HepG2 (cell line): ENCODE results near the gene CKB. TPM values are rescaled to one million over a fixed set of nuclear protein-coding genes. Genes with fewer than 3 reads are reported as not detected.

ENCODE experiments used
- AGO1 ChIP-seq: fragments of 200-400 bp; formaldehyde crosslinking; IDR thresholded peaks from 2 replicates; pipeline ENCODE4 v1.6.1; 2017; ENCODE audit warnings: mild to moderate bottlenecking, low read depth, low read length, moderate library complexity; ENCODE audit not compliant: poor library complexity, severe bottlenecking
- CBX1 ChIP-seq: IDR thresholded peaks from one replicate; pipeline ENCODE4 v1.6.1; 2016; ENCODE audit warnings: antibody characterized with exemption, low read depth
- CHD2 ChIP-seq: IDR thresholded peaks from 2 replicates; pipeline ENCODE4 v1.6.1; 2011; ENCODE audit warnings: low read depth, low read length, improper control_type of control experiment
- DMAP1 ChIP-seq: IDR thresholded peaks from 2 replicates; pipeline ENCODE4 v1.6.1; 2016
- ETV5 ChIP-seq: IDR thresholded peaks from 2 replicates; pipeline ENCODE4 v1.6.1; 2018; ENCODE audit warnings: missing biosample characterization, missing genetic modification reagents, inconsistent platforms, borderline replicate concordance
- GATA4 ChIP-seq: sonication (generic); IDR thresholded peaks from 2 replicates; pipeline ENCODE4 v1.6.1; 2016; ENCODE audit warnings: antibody characterized with exemption, low read depth, borderline replicate concordance
- GLI4 ChIP-seq: sonication (generic); formaldehyde crosslinking; IDR thresholded peaks from 2 replicates; pipeline ENCODE4 v1.5.1; 2020; ENCODE audit warnings: missing genetic modification reagents, mild to moderate bottlenecking, moderate library complexity, borderline replicate concordance
- KDM1A ChIP-seq: IDR thresholded peaks from 2 replicates; pipeline ENCODE4 v1.6.1; 2016; ENCODE audit warnings: missing compliant biosample characterization
- NRL ChIP-seq: sonication (generic); formaldehyde crosslinking; IDR thresholded peaks from 2 replicates; pipeline ENCODE4 v1.5.0; 2020; ENCODE audit warnings: missing genetic modification reagents, mild to moderate bottlenecking, moderate library complexity, borderline replicate concordance
- POLR2A ChIP-seq, 2 experiments: IDR thresholded peaks; 2 replicates each; pipeline ENCODE4 v1.6.1; 2011; ENCODE audit warnings: low read depth in 2 of 2, low read length in 2 of 2, mild to moderate bottlenecking in 1 of 2, moderate library complexity in 1 of 2; ENCODE audit not compliant: insufficient read depth in 1 of 2
- RARA ChIP-seq: IDR thresholded peaks from 2 replicates; pipeline ENCODE4 v1.6.1; 2016; ENCODE audit warnings: missing genetic modification reagents, missing compliant biosample characterization
- RCOR2 ChIP-seq: IDR thresholded peaks from 2 replicates; pipeline ENCODE4 v1.6.1; 2016; ENCODE audit warnings: missing biosample characterization, missing genetic modification reagents
- RFX1 ChIP-seq: fragments of 450-650 bp; IDR thresholded peaks from 2 replicates; pipeline ENCODE4 v1.6.1; 2017
- SP1 ChIP-seq, 2 experiments: fragments of 450-650 bp in 1 of 2; sonication (generic) in 1 of 2; formaldehyde crosslinking in 1 of 2; IDR thresholded peaks; 2 replicates each; pipeline versions ENCODE4 v1.4.0 to v1.6.1; 2016 to 2020; ENCODE audit warnings: missing genetic modification reagents in 1 of 2
- SP4 ChIP-seq: sonication (generic); formaldehyde crosslinking; IDR thresholded peaks from 2 replicates; pipeline ENCODE4 v1.8.1; 2023; ENCODE audit warnings: mild to moderate bottlenecking, missing genetic modification reagents
- SSRP1 ChIP-seq: IDR thresholded peaks from 2 replicates; pipeline ENCODE4 v1.6.1; 2016; ENCODE audit warnings: control low read depth
- YEATS2 ChIP-seq: sonication (generic); formaldehyde crosslinking; IDR thresholded peaks from 2 replicates; pipeline ENCODE4 v1.4.0; 2020; ENCODE audit warnings: missing genetic modification reagents, borderline replicate concordance
- ZBTB7B ChIP-seq: sonication (generic); formaldehyde crosslinking; IDR thresholded peaks from 2 replicates; pipeline ENCODE4 v1.4.0; 2020; ENCODE audit warnings: missing genetic modification reagents
- ZNF747 ChIP-seq: sonication (generic); formaldehyde crosslinking; IDR thresholded peaks from 2 replicates; pipeline ENCODE4 v1.8.1; 2023; ENCODE audit warnings: missing genetic modification reagents, mild to moderate bottlenecking, borderline replicate concordance
- ZNF749 ChIP-seq: sonication (generic); formaldehyde crosslinking; IDR thresholded peaks from 2 replicates; pipeline ENCODE4 v1.8.0; 2022; ENCODE audit warnings: mild to moderate bottlenecking, missing genetic modification reagents, moderate library complexity, borderline replicate concordance
- polyA plus RNA-seq, 8 experiments: library from polyadenylated mRNA; depleted of rRNA in 3 of 8; stranded (reverse) in 7 of 8; unstranded in 1 of 8; fragments of >200 nt; fragmentation: Illumina TruSeq in 4 of 8; extraction: Trizol in 4 of 8; gene quantifications; 2 replicates each; pipeline versions ENCODE4 v1.2.1 to v1.2.3, GENCODE V29; 2011 to 2016; ENCODE audit warnings: low read depth in 4 of 8, missing spikeins in 1 of 8, mixed read lengths in 1 of 8; ENCODE audit not compliant: insufficient read depth in 1 of 8
- total RNA-seq, 5 experiments: library from RNA; depleted of rRNA; stranded (reverse); fragments of >200 nt; fragmentation: Illumina TruSeq; extraction: Trizol; gene quantifications; 2 replicates each; pipeline ENCODE4 v1.2.3, GENCODE V29; 2016; ENCODE audit warnings: low read depth in 1 of 5
- TF ChIP-seq, protein P1 (sequence below): sonication (generic); formaldehyde crosslinking; IDR thresholded peaks from 2 replicates; pipeline ENCODE4 v1.4.0; 2020; ENCODE audit warnings: missing genetic modification reagents, borderline replicate concordance
- TF ChIP-seq, protein P2 (sequence below): sonication (generic); formaldehyde crosslinking; IDR thresholded peaks from 2 replicates; pipeline ENCODE4 v1.9.0; 2022; ENCODE audit warnings: missing genetic modification reagents, mild to moderate bottlenecking, borderline replicate concordance
- TF ChIP-seq, protein P3 (sequence below): sonication (generic); formaldehyde crosslinking; IDR thresholded peaks from 2 replicates; pipeline ENCODE4 v1.4.0; 2020; ENCODE audit warnings: missing genetic modification reagents
- TF ChIP-seq, protein P4 (sequence below): sonication (generic); formaldehyde crosslinking; IDR thresholded peaks from 2 replicates; pipeline ENCODE4 v1.4.0; 2020; ENCODE audit warnings: mild to moderate bottlenecking, missing genetic modification reagents

Gene CKB
- total and polyA plus RNA-seq, 2 of the 13 experiments (the other 11 are each of a cell fraction or from before 2014, with no cell fraction given): 82.3 to 217 TPM

DNA sequence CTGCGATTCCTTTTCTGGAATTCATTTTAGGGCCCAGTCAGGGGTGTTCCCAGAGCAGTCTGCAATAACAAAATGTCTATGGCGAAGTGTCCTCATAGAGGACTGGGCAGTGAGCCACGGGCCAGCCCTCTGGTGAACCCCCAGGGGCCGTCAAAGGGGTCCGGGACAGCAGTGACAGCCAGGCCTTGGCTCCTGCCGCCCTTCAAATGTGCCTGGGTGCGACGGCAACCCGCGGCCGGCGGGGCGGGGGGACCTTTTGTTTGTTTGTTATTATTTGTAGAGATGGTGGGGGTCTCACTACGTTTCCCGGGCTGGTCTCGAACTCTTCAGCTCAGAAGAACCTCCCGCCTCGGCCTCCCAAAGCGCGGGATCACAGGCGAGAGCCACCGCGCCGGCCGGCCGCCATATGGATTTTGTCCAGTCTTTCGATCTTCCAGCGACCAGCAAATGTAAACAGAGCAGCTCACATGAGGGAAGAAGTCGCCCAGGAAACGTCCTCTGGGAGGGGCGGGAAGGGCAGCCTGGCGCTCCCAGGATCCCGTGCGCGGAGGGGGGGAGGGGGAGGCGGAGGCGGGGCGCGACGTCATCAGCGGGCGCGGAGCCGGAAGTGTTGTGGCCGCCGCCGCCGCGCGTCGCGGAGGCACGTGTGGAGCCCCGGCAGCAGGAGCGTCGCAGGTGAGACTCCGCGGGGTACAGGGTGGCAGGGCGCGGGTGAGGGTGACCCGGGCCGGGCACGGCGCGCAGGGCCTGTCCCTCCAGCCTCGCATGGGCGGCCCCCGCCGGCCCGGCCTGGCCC lies 6.2 kb upstream of the CKB start, which contains the start of gene TRMT61A (continued):
- TF ChIP-seq, protein P1, sequence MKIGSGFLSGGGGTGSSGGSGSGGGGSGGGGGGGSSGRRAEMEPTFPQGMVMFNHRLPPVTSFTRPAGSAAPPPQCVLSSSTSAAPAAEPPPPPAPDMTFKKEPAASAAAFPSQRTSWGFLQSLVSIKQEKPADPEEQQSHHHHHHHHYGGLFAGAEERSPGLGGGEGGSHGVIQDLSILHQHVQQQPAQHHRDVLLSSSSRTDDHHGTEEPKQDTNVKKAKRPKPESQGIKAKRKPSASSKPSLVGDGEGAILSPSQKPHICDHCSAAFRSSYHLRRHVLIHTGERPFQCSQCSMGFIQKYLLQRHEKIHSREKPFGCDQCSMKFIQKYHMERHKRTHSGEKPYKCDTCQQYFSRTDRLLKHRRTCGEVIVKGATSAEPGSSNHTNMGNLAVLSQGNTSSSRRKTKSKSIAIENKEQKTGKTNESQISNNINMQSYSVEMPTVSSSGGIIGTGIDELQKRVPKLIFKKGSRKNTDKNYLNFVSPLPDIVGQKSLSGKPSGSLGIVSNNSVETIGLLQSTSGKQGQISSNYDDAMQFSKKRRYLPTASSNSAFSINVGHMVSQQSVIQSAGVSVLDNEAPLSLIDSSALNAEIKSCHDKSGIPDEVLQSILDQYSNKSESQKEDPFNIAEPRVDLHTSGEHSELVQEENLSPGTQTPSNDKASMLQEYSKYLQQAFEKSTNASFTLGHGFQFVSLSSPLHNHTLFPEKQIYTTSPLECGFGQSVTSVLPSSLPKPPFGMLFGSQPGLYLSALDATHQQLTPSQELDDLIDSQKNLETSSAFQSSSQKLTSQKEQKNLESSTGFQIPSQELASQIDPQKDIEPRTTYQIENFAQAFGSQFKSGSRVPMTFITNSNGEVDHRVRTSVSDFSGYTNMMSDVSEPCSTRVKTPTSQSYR (CRISPR knock-in tag): peak; percentile 68; the same call in 1 of the 2 replicates
- TF ChIP-seq SP1 (IDR thresholded peaks at IDR 0.05): no peak
- peak; percentile 61 for TF ChIP-seq SP1 (CRISPR knock-in tag; IDR thresholded peaks at IDR 0.05)
- peak; percentile 29; the same call in 1 of the 2 replicates for TF ChIP-seq RARA
- peak; percentile 16 for TF ChIP-seq AGO1
- 0 out of 2 replicates have a peak, but pooled peaks have one; percentile 52 for TF ChIP-seq SP4
- no peak for TF ChIP-seq KDM1A (CRISPR knock-in tag)
- 0 out of 2 replicates have a peak, but pooled peaks have one; percentile 21 for TF ChIP-seq ZBTB7B (CRISPR knock-in tag)
- TF ChIP-seq ZNF749 (CRISPR knock-in tag): no peak
- TF ChIP-seq, protein P2, sequence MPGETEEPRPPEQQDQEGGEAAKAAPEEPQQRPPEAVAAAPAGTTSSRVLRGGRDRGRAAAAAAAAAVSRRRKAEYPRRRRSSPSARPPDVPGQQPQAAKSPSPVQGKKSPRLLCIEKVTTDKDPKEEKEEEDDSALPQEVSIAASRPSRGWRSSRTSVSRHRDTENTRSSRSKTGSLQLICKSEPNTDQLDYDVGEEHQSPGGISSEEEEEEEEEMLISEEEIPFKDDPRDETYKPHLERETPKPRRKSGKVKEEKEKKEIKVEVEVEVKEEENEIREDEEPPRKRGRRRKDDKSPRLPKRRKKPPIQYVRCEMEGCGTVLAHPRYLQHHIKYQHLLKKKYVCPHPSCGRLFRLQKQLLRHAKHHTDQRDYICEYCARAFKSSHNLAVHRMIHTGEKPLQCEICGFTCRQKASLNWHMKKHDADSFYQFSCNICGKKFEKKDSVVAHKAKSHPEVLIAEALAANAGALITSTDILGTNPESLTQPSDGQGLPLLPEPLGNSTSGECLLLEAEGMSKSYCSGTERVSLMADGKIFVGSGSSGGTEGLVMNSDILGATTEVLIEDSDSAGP (CRISPR knock-in tag): 0 out of 2 replicates have a peak, but pooled peaks have one; percentile 31
- peak; percentile 64 to 71 for TF ChIP-seq POLR2A (IDR thresholded peaks at IDR 0.05; ENCODE audit: insufficient read depth in 1 of 2, low read depth in 2 of 2, low read length in 2 of 2)
- TF ChIP-seq, protein P3, sequence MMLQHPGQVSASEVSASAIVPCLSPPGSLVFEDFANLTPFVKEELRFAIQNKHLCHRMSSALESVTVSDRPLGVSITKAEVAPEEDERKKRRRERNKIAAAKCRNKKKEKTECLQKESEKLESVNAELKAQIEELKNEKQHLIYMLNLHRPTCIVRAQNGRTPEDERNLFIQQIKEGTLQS: 0 out of 2 replicates have a peak, but pooled peaks have one; percentile 18
- 0 out of 2 replicates have a peak, but pooled peaks have one; percentile 12 for TF ChIP-seq GLI4 (CRISPR knock-in tag)
- TF ChIP-seq CHD2: no peak
- 0 out of 2 replicates have a peak, but pooled peaks have one; percentile 63 for TF ChIP-seq NRL (CRISPR knock-in tag)
- TF ChIP-seq, protein P4, sequence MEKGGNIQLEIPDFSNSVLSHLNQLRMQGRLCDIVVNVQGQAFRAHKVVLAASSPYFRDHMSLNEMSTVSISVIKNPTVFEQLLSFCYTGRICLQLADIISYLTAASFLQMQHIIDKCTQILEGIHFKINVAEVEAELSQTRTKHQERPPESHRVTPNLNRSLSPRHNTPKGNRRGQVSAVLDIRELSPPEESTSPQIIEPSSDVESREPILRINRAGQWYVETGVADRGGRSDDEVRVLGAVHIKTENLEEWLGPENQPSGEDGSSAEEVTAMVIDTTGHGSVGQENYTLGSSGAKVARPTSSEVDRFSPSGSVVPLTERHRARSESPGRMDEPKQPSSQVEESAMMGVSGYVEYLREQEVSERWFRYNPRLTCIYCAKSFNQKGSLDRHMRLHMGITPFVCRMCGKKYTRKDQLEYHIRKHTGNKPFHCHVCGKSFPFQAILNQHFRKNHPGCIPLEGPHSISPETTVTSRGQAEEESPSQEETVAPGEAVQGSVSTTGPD (CRISPR knock-in tag): 0 out of 2 replicates have a peak, but pooled peaks have one; percentile 31
- 0 out of 2 replicates have a peak, but pooled peaks have one; percentile 30 for TF ChIP-seq ZNF747 (CRISPR knock-in tag)
- TF ChIP-seq RCOR2 (CRISPR knock-in tag): no peak
- TF ChIP-seq YEATS2 (CRISPR knock-in tag): 0 out of 2 replicates have a peak, but pooled peaks have one; percentile 62
- 0 out of 2 replicates have a peak, but pooled peaks have one; percentile 44 for TF ChIP-seq SSRP1 (CRISPR knock-in tag)
- peak; percentile 29; the same call in 1 of the 2 replicates for TF ChIP-seq GATA4
- 0 out of 2 replicates have a peak, but pooled peaks have one; percentile 11 for TF ChIP-seq RFX1
- peak; percentile 66 for TF ChIP-seq DMAP1
- peak; percentile 42; the same call in 1 of the 2 replicates for TF ChIP-seq ETV5 (CRISPR knock-in tag)
- peak; percentile 35 for TF ChIP-seq CBX1
